ENCODE results near the gene NELL1.

- TF ChIP-seq CTCF (conservative IDR thresholded peaks at IDR 0.05 in 1 of 2, IDR thresholded peaks at IDR 0.05 in 1 of 2; ENCODE audit: extremely low read depth in 1 of 2, insufficient read depth in 1 of 2, low read depth in 1 of 2, low read length in 2 of 2) (no peak), EZH2 (IDR thresholded peaks at IDR 0.05; ENCODE audit: borderline replicate concordance, low read length) (no peak)
Observed at GRCh38 chr11:21374376-21374775, 705.0 kb downstream of the NELL1 start.

Data from mammary epithelial cell (primary cell).